Ecto neural progenitor cell (in vitro differentiated cells): ENCODE measurements around the gene ETNK2.
"Not testable (repeated sequence)": the region's sequence is repeated elsewhere in the genome, so short reads cannot be mapped to it uniquely, and the experiment has no call there.

Source experiments
- DNase-seq: peaks from one replicate; pipeline ENCODE4 v3.0.0-alpha.2; 2018; ENCODE audit warnings: low spot score

ETNK2 gene

GRCh38 chr1:204098683-204099082 is 53.2 kb downstream of the ETNK2 start:
- no peak for DNase-seq

GRCh38 chr1:204096931-204097330 is 54.9 kb downstream of the ETNK2 start:
- no peak for DNase-seq

- no peak for DNase-seq
These were observed 56.8 kb downstream of the ETNK2 start for GRCh38 chr1:204094856-204095634.

- DNase-seq = peak; percentile 85
These were observed 57.5 kb downstream of the ETNK2 start for GRCh38 chr1:204094313-204094729.

GRCh38 chr1:204093781-204094180 is 58.1 kb downstream of the ETNK2 start:
- DNase-seq = no peak

- no peak for DNase-seq
These were observed 58.5 kb downstream of the ETNK2 start for GRCh38 chr1:204093421-204093717.

- no peak for DNase-seq
These were observed 59.0 kb downstream of the ETNK2 start for GRCh38 chr1:204092632-204093420.

GRCh38 chr1:204091787-204092312 is 60.0 kb downstream of the ETNK2 start:
- DNase-seq = no peak

GRCh38 chr1:204091066-204091465 is 60.8 kb downstream of the ETNK2 start:
- DNase-seq = no peak

- not testable (repeated sequence) for DNase-seq
These were observed 61.7 kb downstream of the ETNK2 start for GRCh38 chr1:204090132-204090531.

- DNase-seq = no peak
These were observed 62.6 kb downstream of the ETNK2 start for GRCh38 chr1:204089044-204089751.

- DNase-seq = no peak
These were observed 63.2 kb downstream of the ETNK2 start for GRCh38 chr1:204088596-204088995.

- DNase-seq = no peak
These were observed 63.8 kb downstream of the ETNK2 start for GRCh38 chr1:204087893-204088528.

GRCh38 chr1:204087181-204087892 is 64.5 kb downstream of the ETNK2 start:
- DNase-seq = no peak

GRCh38 chr1:204085876-204086275 is 66.0 kb downstream of the ETNK2 start:
- DNase-seq = no peak

GRCh38 chr1:204084247-204084772 is 67.5 kb downstream of the ETNK2 start:
- peak; percentile 73 for DNase-seq

- no peak for DNase-seq
These were observed 68.4 kb downstream of the ETNK2 start for GRCh38 chr1:204083491-204083890.

GRCh38 chr1:204081791-204082513 is 69.9 kb downstream of the ETNK2 start:
- DNase-seq = peak; percentile 49

- DNase-seq = peak; percentile 61
These were observed 70.6 kb downstream of the ETNK2 start for GRCh38 chr1:204081164-204081790.
